Calu3 (cell line): ENCODE data around the gene NETO1. TPM values are rescaled to one million over a fixed set of nuclear protein-coding genes. Genes with fewer than 3 reads are reported as not detected.

Experiments
- BruUV-seq: library from RNA; stranded (reverse); fragments of 400-500 nt; replicated peaks from 2 replicates; lab custom pipeline; 2021; lab: Mats Ljungman, UMichigan
- CTCF ChIA-PET: fragments of 300-600 bp; sonication (Branson Sonifier 250); formaldehyde crosslinking; loops from one replicate; lab custom pipeline; 2022; ENCODE audit warnings: antibody characterized with exemption; lab: Charles Lee
- DNase-seq: peaks from one replicate; pipeline ENCODE4 v3.0.0; 2022
- H3K27ac Mint-ChIP-seq: one replicate; pipeline ENCODE4 v1.8.0; 2022; ENCODE audit warnings: mixed read lengths; ENCODE audit not compliant: unreplicated experiment
- H3K27me3 Mint-ChIP-seq: one replicate; pipeline ENCODE4 v1.8.0; 2022; ENCODE audit warnings: mixed read lengths; ENCODE audit not compliant: unreplicated experiment
- H3K36me3 Mint-ChIP-seq: one replicate; pipeline ENCODE4 v1.8.0; 2022; ENCODE audit warnings: mild to moderate bottlenecking, moderate library complexity, mixed read lengths; ENCODE audit not compliant: insufficient read depth, unreplicated experiment
- H3K4me1 Mint-ChIP-seq: one replicate; pipeline ENCODE4 v1.8.0; 2022; ENCODE audit warnings: mild to moderate bottlenecking, low read depth, mixed read lengths; ENCODE audit not compliant: unreplicated experiment
- H3K4me3 Mint-ChIP-seq: one replicate; pipeline ENCODE4 v1.8.0; 2022; ENCODE audit warnings: mild to moderate bottlenecking, low read depth, moderate library complexity, mixed read lengths; ENCODE audit not compliant: unreplicated experiment
- H3K9me3 Mint-ChIP-seq: one replicate; pipeline ENCODE4 v1.8.0; 2022; ENCODE audit warnings: low read depth, mixed read lengths; ENCODE audit not compliant: unreplicated experiment
- intact Hi-C: fragments of 100-400 bp; cut with micrococcal nuclease; formaldehyde crosslinking; loops from one replicate; pipeline ENCODE4 v1.10.0; 2022; ENCODE audit not compliant: unreplicated experiment
- total RNA-seq: library from RNA; stranded (reverse); gene quantifications from 2 replicates; pipeline ENCODE4 v1.2.3, GENCODE V29; 2022
- TF ChIP-seq, protein P1 (sequence below): fragments of 200-600 bp; IDR thresholded peaks from one replicate; pipeline ENCODE4 v1.8.0; 2022; ENCODE audit warnings: antibody characterized with exemption; ENCODE audit not compliant: unreplicated experiment

Gene NETO1
- total RNA-seq, 1 experiment from 2014 or later: not detected

DNA sequence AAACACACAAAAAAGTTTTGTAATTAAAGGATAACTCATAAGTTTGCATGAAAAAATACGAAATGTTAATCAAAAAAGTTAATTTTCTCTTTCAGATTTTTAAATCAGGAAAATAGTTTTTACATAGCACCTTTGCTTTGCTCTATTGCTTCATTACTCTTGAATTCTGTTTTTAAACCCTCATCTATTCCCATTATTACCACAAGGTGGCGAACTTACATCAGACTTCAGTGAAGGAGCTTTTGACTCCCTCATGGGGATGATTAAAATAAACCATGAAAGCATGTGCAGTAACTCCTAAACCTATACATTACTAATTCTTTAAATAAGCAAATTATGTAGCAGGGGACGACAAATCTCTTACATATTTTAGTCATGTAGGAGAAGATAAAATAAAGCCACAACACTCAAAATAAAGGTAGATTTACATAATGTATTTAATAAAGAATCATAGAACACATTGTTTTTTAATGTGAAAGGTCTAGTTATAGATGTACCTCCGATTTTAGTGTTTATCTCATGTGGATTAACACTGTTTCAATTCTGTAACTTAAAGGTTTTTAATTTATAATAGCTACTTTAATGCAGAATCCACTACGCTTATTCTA lies 105.2 kb downstream of the NETO1 start:
- H3K36me3 Mint-ChIP-seq: no peaks in the 10 kb centered on the region
- H3K4me3 Mint-ChIP-seq: no peak overlapping the region
- H3K4me1 Mint-ChIP-seq: no peaks in the 10 kb centered on the region
- peaks cover 2% of the 10 kb centered on the region for H3K9me3 Mint-ChIP-seq
- H3K27ac Mint-ChIP-seq: no peak overlapping the region
- no TSS peak for BruUV-seq
- TF ChIP-seq, protein P1, sequence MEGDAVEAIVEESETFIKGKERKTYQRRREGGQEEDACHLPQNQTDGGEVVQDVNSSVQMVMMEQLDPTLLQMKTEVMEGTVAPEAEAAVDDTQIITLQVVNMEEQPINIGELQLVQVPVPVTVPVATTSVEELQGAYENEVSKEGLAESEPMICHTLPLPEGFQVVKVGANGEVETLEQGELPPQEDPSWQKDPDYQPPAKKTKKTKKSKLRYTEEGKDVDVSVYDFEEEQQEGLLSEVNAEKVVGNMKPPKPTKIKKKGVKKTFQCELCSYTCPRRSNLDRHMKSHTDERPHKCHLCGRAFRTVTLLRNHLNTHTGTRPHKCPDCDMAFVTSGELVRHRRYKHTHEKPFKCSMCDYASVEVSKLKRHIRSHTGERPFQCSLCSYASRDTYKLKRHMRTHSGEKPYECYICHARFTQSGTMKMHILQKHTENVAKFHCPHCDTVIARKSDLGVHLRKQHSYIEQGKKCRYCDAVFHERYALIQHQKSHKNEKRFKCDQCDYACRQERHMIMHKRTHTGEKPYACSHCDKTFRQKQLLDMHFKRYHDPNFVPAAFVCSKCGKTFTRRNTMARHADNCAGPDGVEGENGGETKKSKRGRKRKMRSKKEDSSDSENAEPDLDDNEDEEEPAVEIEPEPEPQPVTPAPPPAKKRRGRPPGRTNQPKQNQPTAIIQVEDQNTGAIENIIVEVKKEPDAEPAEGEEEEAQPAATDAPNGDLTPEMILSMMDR: peak; percentile 69
- H3K27me3 Mint-ChIP-seq: no peaks in the 10 kb centered on the region
- CTCF ChIA-PET: interaction anchor here (0.8 to 1.3 kb wide), 5 partner anchors 322 to 1217 kb away, joined by 3 to 8 read pairs (median 5); no protein-coding TSS in a partner anchor
- DNase-seq: peak; percentile 32
- intact Hi-C loops: loop anchor here (1.0 to 2.0 kb wide), 3 partner anchors 374 to 1354 kb away; no protein-coding TSS in a partner anchor

DNA sequence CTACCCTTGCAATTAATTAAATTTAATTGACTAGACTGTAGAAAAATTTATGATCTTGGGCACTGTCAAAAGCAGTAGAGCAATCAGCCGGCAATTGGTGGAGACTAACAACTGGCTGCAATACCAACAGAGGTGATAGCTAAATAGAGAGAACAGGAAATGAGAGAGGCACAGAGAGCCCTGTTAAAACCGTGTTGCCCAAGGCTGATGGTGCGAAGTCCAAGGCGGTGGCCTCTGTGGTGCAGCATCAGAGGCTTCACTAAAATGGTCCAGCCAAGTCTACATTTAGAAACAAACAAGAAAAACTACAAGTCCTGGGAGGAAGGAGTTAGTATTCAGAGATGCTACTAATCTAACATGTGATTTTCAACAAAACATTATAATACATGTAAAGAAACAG lies 115.6 kb downstream of the NETO1 start:
- H3K4me3 Mint-ChIP-seq: no peak overlapping the region
- CTCF ChIA-PET: no interaction called here
- H3K9me3 Mint-ChIP-seq: no peaks in the 10 kb centered on the region
- BruUV-seq: no TSS peak
- H3K27me3 Mint-ChIP-seq: no peaks in the 10 kb centered on the region
- H3K36me3 Mint-ChIP-seq: no peaks in the 10 kb centered on the region
- H3K27ac Mint-ChIP-seq: no peak overlapping the region
- intact Hi-C loops: no loop called here
- DNase-seq: no peak
- H3K4me1 Mint-ChIP-seq: no peaks in the 10 kb centered on the region
- TF ChIP-seq, protein P1: no peak

DNA sequence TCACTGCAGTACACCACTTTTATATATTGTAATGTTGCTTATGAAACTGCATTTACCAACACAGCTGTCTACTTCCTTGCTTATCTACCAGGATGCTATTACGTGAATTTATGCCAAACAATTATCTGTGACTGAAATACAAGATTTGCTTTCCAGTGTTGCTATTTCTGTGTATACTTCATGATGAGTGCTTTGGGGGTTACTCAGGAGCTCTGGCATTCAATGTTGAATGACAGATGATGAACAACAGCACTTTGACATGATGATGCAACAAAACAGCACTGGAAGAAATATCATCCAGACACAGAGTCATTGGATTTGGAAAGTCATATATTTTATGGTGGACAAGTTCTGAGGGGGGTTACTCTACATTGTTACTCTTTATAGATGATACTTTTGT lies 125.8 kb downstream of the NETO1 start:
- CTCF ChIA-PET: no interaction called here
- Mint-ChIP-seq H3K4me1 (no peaks in the 10 kb centered on the region), H3K4me3 (no peak overlapping the region), H3K9me3 (no peaks in the 10 kb centered on the region), H3K27ac (no peak overlapping the region), H3K27me3 (no peaks in the 10 kb centered on the region), H3K36me3 (no peaks in the 10 kb centered on the region)
- intact Hi-C loops: no loop called here
- DNase-seq: no peak
- TF ChIP-seq, protein P1: no peak
- no TSS peak for BruUV-seq

DNA sequence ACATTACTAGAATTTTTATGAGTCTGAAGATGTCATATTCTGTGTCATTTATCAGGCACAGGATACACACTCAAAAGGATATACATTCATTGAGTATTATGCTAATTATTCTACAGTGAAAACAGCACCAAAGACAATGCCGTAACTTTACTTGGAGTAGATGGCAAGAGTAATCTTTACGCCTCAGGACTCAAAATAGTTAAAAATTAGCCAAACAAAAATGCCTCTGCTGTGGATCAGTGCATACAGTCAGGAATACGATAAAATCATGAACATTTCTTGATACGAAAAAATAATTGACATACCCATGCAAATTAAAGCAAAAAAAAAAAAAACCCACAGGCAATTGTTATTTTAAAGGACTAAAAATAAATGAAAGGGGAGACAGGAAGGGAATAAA lies 129.7 kb downstream of the NETO1 start:
- Mint-ChIP-seq H3K4me1 (no peaks in the 10 kb centered on the region), H3K4me3 (no peak overlapping the region), H3K27ac (no peak overlapping the region), H3K9me3 (no peaks in the 10 kb centered on the region), H3K36me3 (no peaks in the 10 kb centered on the region), H3K27me3 (no peaks in the 10 kb centered on the region)
- intact Hi-C loops: no loop called here
- no TSS peak for BruUV-seq
- TF ChIP-seq, protein P1: no peak
- no peak for DNase-seq
- CTCF ChIA-PET: interaction anchor here (0.7 kb wide), 1 partner anchor 75 kb away, joined by 3 read pairs; no protein-coding TSS in a partner anchor
